HG03095 (cell line): ENCODE measurements around the gene MVB12B.
"Not testable (repeated sequence)": the region's sequence is repeated elsewhere in the genome, so short reads cannot be mapped to it uniquely, and the experiment has no call there.

Experiments
- ATAC-seq: cut with Tn5 transposase; IDR thresholded peaks from one replicate; pipeline ENCODE4 v1.9.1; 2021; ENCODE audit warnings: moderate library complexity; ENCODE audit not compliant: unreplicated experiment

MVB12B gene

DNA sequence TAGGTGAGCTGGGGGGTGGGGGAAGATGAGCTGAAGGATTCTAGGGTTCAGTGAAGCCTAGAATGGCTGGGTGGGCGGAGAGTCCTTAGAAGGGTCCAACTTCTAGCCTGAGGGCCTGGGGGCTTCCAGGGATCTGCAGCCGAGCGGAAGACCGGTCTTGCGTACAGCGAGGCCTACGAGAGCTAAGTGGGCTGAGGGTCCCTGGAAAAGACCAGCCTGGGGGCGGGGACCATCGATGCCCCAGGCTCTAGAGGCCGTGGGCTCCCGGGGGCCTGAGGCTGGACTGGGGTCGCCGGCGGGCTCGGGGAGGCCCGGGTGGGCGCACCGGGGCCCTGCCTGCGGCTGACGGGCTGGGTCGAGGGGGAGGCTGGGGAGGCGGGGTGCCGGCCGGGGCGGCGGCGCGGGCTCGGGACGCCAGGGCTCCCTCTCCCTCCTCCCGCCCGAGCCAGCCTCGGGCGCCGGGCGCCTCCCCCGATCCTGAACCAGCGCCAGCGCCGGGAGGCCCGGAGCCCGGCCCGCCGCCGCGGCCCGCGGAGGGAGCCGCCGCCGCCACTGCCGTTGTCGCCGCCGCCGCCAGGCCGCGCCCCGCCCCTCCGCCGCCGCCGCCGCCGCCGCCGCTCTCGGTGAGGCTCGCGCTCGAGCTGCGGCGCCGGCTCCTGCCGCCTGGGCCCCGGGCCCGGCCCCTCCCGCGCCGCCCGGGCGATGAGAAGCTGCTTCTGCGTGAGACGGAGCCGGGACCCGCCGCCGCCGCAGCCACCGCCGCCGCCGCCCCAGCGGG lies at the start of gene MVB12B:
Gene MVB12B (plus strand): TSS at position 602 of the 778 bp plus-strand sequence. CDS start 101 bp downstream, at position 703.
- no peak for ATAC-seq

- ATAC-seq, result no peak
Observed at GRCh38 chr9:126283799-126284465, 42.7 kb upstream of the MVB12B start.

DNA sequence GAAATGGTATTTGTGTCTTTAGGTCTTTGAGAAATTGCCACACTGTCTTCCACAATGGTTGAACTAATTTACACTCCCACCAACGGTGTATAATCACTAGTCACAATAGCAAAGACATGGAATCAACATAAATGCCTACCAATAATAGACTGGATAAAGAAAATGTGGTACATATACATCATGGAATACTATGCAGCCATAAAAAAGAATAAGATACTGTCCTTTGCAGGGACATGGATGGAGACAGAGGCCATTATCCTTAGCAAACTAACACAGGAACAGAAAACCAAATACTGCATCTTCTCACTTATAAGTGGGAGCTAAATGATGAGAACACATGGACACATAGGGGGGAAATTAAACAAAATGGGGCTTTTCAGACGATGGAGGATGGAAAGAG lies 41.0 kb upstream of the MVB12B start:
- ATAC-seq, result not testable (repeated sequence)

DNA sequence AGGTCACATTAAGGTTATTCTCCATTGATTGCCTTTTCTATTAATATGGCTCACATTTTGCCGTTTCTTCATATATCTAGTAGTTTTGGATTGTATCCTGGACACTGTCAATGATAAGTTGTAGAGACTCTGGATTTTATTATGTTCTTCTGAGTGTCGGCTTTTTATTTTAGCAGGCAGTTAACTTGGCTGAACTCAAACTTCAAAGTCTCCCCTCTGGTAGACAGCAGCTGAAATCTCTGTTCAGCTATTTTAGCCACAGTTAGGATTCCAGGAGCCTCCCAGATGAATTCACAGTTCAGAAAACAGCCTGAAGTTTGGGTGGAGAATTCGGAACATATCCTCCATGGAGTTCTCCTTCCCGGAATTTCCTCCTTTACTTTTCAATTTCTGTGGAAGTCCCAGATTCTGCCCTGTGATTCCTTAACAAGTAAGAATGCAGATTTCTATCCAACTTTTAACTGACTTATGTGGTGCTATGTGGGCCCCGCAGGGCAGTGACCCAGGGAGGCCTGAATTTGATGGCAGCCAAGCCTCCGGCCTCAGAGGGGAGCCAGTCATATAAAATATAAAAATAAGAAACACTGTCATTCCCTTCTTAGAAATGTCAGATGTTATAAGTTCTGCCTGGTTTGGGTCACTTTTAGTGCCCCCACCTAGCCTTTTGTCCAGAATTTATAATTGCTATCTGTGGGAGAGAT lies 39.3 kb upstream of the MVB12B start:
- ATAC-seq, result no peak

GRCh38 chr9:126290871-126291270 lies 35.8 kb upstream of the MVB12B start:
- no peak for ATAC-seq

GRCh38 chr9:126291925-126292324 lies 34.7 kb upstream of the MVB12B start:
- ATAC-seq, result no peak

GRCh38 chr9:126292736-126293521 lies 33.7 kb upstream of the MVB12B start:
- no peak for ATAC-seq

DNA sequence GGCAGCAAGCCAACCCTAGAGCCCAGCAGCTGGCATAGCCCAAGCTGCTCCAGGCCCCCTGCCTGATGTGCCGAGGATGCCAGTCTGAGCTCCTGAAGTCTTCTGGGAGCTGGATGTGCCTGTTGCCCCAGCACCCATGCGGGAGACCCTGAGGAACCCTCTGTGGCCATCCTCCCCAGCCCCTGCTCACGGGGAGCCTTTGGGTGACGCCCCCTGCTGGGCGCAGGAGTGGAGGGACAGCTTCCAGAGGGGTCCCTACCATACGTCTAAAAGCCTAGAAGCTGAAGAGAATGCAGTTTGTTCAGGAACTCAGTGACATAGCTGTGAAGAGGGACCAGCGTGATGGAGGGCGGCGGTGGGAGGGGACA lies 33.1 kb upstream of the MVB12B start:
- no peak for ATAC-seq

DNA sequence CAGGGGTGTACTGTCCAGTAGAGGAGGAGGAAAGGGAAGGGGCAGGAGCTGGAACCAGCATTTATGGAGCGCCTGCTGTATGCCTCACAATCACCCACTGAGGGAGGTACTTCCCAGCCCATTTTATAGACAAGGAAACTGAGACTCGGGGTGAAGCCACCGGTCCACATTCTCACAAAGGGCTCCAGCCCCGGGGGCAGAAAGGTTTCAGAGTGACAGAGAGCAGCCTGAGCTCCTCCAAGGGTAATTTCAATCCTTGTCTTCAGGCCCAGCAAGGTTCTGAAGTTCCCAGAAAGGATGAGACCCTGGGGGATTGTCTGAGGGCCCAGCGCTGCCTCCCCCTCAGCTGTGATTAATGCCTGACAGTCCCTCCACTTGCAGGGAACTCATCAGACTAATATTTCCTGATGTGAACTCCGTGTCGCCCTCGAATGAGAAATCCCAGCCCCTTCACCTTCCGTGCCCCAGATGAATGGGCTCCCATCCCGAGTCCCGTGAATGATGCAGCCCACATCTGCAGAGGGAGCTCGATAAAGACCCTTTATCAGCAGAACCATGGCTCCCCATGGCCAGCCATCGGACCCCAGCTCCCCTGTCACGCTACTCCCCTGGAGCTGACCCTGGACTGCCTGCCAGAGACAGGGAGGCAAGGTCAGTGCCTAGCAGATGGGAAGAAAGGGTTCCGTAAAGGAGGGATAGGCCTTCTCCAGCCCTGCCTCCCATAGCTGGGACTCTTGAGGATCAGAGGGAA lies 32.1 kb upstream of the MVB12B start:
- ATAC-seq, result no peak

DNA sequence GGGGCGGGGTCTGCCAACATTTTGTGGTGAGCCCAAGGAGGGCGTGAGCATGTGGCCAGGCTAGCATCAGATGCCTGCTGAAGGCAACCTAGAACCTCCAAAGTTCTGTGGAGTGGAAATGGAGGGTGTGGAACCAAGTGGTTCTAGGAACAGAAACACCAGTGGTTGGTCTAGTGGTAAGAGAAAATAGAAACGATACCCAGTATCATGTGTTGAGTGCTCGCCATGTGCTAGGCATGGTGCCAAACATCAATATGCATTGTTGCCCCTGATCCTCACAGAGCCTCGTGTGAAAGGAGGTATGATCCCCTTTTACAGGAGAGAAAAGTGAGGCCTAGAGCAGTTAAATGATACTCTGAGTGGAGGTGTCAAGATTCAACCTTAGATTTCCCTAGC lies 31.5 kb upstream of the MVB12B start:
- ATAC-seq, result no peak

DNA sequence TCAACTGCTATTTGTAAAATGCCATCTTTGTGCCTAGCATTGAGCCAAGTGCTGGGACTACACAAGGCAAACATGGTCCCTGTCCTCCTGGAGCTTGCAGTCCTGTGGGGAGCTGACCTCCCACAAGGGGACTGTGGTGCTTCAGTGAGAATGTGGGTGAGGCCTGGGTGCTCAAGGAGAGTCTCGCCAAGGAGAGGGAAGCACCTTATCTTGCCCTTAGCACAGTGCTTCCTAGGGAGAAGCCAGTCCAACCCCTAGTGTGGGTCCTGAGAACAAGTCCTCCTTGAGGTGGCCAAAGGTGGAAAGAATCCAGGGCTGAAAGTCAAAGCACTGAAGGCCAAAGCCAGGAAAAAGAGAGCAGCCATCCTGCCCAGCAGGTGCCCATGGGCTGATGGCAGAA lies 31.1 kb upstream of the MVB12B start:
- no peak for ATAC-seq

GRCh38 chr9:126295936-126296600 lies 30.6 kb upstream of the MVB12B start:
- ATAC-seq, result no peak

DNA sequence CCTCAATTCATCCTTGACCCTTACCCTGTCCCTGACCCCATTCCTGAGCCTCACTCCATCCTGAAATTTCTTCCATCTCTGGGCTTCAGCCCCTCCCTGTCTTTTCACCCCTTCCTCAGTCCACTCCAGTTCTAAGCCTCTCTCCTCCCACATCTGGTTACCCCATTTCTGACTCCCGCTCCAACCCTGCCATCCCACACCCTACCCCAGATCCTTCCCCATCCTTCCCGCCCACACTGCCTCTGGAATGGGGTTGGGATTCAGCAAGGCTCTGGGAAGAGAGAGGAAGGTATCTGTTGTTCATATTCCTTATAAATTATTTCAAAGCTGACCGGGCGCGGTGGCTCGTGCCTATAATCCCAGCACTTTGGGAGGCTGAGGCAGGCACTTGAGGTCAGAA lies 29.9 kb upstream of the MVB12B start:
- ATAC-seq, result no peak

- no peak for ATAC-seq
Observed at GRCh38 chr9:126297661-126298060, 29.0 kb upstream of the MVB12B start.

DNA sequence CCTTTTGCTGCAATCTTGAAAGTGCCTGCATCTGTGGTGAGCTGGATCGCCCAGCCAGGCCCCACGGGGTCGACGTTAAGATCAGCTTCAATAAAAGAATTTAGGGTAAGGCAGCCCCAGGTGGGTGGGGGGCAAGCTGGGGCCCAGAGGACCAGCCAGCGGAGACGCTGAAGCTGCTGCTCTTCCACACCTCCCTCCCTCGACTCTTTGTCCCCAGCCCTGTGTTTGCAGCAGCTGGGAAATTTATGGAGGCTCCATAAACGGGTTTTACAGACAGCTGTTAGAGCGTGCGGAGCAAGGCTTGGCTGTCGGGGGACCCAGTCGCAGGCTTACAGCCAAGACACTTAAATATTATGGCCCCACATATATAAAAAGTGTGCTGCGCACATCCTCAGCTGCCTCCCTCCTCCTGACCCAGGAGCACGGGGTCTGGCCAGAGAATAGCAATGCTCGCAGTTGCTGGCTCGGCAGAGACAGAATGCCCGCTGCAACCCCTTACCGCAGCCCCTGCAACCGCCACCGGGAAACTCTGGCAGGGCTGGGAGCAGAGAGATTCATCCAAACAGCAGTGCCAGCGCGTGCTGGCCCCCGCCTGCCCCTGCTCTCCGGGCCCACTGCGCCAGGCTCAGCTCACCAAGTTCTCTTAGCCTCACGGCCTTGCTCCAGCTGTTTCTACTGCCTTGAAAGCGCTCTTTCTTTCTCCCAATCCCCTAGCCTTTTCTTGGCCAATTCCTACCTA lies 28.4 kb upstream of the MVB12B start:
- no peak for ATAC-seq

DNA sequence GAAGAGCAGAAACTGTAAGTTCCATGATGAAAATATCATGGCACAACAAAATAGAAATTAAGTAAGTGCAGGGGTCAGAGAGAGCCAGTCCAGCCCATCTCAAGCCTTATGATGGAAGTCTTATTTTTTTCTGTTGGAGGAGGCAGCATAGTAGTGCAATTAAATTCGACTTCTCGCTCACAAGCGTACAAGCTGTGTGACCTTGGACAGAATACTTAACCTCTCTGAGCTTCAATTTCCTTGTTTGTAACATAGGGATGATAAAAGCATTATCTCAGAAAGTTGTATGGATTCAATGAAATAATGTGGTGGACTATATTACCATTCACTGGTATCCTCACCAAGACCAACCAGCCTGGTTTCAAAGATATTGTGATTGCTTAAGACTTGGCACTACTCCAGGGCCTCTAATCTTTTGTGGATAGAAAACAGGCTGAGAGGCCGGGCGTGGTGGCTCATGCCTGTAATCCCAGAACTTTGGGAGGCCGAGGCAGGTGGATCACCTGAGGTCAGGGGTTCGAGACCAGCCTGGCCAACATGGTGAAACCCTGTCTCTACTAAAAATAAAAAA lies 26.8 kb upstream of the MVB12B start:
- ATAC-seq, result no peak

- ATAC-seq, result no peak
Observed at GRCh38 chr9:126301196-126301595, 25.4 kb upstream of the MVB12B start.

DNA sequence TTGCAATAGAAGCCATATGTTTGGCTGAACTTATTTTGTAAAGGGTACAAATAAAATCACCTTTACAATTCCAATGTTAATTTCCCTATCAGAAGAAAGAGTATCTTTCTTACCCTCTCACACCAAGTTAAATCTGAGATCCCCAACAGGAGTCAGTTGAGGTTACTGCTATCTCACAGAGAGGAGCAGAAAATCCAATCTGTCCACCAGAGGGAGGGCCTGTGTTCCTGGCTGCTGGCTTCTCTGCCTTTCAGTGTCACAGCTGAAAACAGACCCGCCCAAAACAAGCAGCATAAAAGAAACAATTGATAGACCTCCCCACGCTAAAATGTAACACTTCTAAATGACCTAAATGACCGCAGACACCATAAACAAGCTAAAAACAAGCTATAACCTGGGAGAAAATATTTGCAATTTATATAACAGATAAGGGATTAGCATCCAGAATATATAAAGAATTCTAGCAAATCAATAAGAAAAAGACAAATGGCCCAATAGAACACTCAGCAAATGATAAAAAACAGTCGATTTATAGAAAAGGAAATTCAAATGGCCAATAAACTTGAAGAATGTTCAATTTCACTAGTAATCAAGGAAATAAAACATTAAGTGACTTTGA lies 24.5 kb upstream of the MVB12B start:
- ATAC-seq, result no peak
